ENCODE data around the gene PPP1R13B. TPM values are rescaled to one million over a fixed set of nuclear protein-coding genes. Genes with fewer than 3 reads are reported as not detected.

PPP1R13B gene
- total and polyA plus RNA-seq, 2 experiments from 2014 or later: 9.4 to 20.2 TPM

DNA sequence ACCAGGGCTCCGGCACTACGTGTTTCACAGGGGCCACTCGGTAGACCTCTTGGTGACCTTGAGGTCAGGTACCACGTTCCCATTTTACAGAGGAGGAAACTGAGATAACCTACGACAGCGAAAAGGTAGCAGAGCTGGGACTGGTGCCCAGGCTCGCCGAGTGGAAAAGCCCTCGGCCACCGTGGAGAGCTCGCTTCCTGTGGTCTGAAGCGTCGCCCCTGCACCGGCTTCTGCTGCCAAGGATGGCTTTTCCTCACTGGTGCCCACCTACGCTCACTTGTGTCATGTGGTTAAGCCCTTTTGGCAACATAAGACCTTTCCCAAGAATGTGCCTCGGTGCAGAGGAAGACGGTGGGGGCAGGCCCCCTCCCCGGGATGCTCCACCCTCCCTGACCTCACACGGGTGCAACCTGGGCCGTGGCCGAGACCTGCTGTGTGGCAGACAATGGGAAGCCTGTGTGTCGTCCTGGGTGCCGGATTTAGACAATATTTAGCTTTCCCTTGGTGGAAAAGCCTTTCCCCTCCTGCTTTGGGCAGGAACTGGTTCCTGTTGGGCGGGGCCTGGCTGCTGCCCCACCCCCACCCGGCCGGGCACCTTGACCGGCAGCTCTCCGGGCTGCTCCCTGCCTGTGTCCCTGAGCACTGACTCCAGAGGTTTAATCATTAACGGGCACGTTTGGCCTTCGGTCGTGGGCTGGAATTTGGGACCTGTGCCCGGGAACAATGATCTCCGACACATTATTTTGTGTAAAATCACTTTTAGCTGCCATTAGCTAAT, 32.4 kb upstream of the PPP1R13B start:
- 55% methylated on average over 34 of the region's 34 CpGs for WGBS (ENCODE audit: low lambda C conversion rate, missing lambda C conversion rate)
- no peak overlapping the region for H3K4me3 ChIP-seq
- peak overlapping the region; percentile 76 for H3K27ac ChIP-seq
- H4K20me1 ChIP-seq (ENCODE audit: insufficient read depth, poor library complexity, severe bottlenecking): no peaks in the 10 kb centered on the region
- H3K4me2 ChIP-seq: peak overlapping the region; percentile 75
- no peaks in the 10 kb centered on the region for H3K79me2 ChIP-seq
- TF ChIP-seq, protein P1, sequence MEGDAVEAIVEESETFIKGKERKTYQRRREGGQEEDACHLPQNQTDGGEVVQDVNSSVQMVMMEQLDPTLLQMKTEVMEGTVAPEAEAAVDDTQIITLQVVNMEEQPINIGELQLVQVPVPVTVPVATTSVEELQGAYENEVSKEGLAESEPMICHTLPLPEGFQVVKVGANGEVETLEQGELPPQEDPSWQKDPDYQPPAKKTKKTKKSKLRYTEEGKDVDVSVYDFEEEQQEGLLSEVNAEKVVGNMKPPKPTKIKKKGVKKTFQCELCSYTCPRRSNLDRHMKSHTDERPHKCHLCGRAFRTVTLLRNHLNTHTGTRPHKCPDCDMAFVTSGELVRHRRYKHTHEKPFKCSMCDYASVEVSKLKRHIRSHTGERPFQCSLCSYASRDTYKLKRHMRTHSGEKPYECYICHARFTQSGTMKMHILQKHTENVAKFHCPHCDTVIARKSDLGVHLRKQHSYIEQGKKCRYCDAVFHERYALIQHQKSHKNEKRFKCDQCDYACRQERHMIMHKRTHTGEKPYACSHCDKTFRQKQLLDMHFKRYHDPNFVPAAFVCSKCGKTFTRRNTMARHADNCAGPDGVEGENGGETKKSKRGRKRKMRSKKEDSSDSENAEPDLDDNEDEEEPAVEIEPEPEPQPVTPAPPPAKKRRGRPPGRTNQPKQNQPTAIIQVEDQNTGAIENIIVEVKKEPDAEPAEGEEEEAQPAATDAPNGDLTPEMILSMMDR (IDR thresholded peaks at IDR 0.05; ENCODE audit: poor library complexity): no peak
- no peak for TF ChIP-seq EZH2 (IDR thresholded peaks at IDR 0.05; ENCODE audit: borderline replicate concordance)
- no peak for TF ChIP-seq EZH2phosphoT487 (IDR thresholded peaks at IDR 0.05; ENCODE audit: low read depth, severe bottlenecking, unreplicated experiment)
- H3K36me3 ChIP-seq (replicated peaks; ENCODE audit: insufficient read depth, low read depth): no peaks in the 10 kb centered on the region
- no peaks in the 10 kb centered on the region for H3K9me3 ChIP-seq (ENCODE audit: low read depth)
- peak; percentile 83 for DNase-seq (ENCODE audit: low spot score)
- H3K4me1 ChIP-seq (ENCODE audit: insufficient read depth): peaks cover 32% of the 10 kb centered on the region
- no peaks in the 10 kb centered on the region for H3K27me3 ChIP-seq
- H2AFZ ChIP-seq: peak overlapping the region; percentile 76
- H3K9me2 ChIP-seq (replicated peaks; ENCODE audit: insufficient read depth): no peaks in the 10 kb centered on the region

- H2AFZ ChIP-seq: no peak overlapping the region
These were observed 31.8 kb upstream of the PPP1R13B start for GRCh38 chr14:103879118-103879569.

GRCh38 chr14:103878180-103878579, 30.8 kb upstream of the PPP1R13B start:
- Histone ChIP-seq H3K27me3 (no peaks in the 10 kb centered on the region), H3K79me2 (no peaks in the 10 kb centered on the region), H2AFZ (no peak overlapping the region), H3K9me2 (replicated peaks; ENCODE audit: insufficient read depth) (no peaks in the 10 kb centered on the region), H3K36me3 (replicated peaks; ENCODE audit: insufficient read depth, low read depth) (no peaks in the 10 kb centered on the region), H4K20me1 (ENCODE audit: insufficient read depth, poor library complexity, severe bottlenecking) (no peaks in the 10 kb centered on the region), H3K27ac (no peak overlapping the region), H3K4me1 (ENCODE audit: insufficient read depth) (peaks cover 32% of the 10 kb centered on the region), H3K4me2 (no peak overlapping the region), H3K9me3 (ENCODE audit: low read depth) (no peaks in the 10 kb centered on the region), H3K4me3 (no peak overlapping the region)
- DNase-seq (ENCODE audit: low spot score): no peak
- TF ChIP-seq, protein P1 (IDR thresholded peaks at IDR 0.05; ENCODE audit: poor library complexity): no peak
- TF ChIP-seq EZH2 (IDR thresholded peaks at IDR 0.05; ENCODE audit: borderline replicate concordance) (no peak), EZH2phosphoT487 (IDR thresholded peaks at IDR 0.05; ENCODE audit: low read depth, severe bottlenecking, unreplicated experiment) (no peak)
- 81% methylated on average over 11 of the region's 11 CpGs for WGBS (ENCODE audit: low lambda C conversion rate, missing lambda C conversion rate)

More at GRCh38 chr14:103879118-103879569, 31.8 kb upstream of the PPP1R13B start:
- peak overlapping the region; percentile 75 for H3K4me2 ChIP-seq
- peaks cover 32% of the 10 kb centered on the region for H3K4me1 ChIP-seq (ENCODE audit: insufficient read depth)
- DNase-seq (ENCODE audit: low spot score): no peak
- no peaks in the 10 kb centered on the region for H3K36me3 ChIP-seq (replicated peaks; ENCODE audit: insufficient read depth, low read depth)
- no peaks in the 10 kb centered on the region for H3K9me3 ChIP-seq (ENCODE audit: low read depth)
- H3K27me3 ChIP-seq: no peaks in the 10 kb centered on the region
- peak overlapping the region; percentile 76 for H3K27ac ChIP-seq
- H3K79me2 ChIP-seq: no peaks in the 10 kb centered on the region
- TF ChIP-seq, protein P1 (IDR thresholded peaks at IDR 0.05; ENCODE audit: poor library complexity): no peak
- TF ChIP-seq EZH2 (IDR thresholded peaks at IDR 0.05; ENCODE audit: borderline replicate concordance): no peak
- TF ChIP-seq EZH2phosphoT487 (IDR thresholded peaks at IDR 0.05; ENCODE audit: low read depth, severe bottlenecking, unreplicated experiment): no peak
- no peaks in the 10 kb centered on the region for H3K9me2 ChIP-seq (replicated peaks; ENCODE audit: insufficient read depth)
- no peak overlapping the region for H3K4me3 ChIP-seq
- no peaks in the 10 kb centered on the region for H4K20me1 ChIP-seq (ENCODE audit: insufficient read depth, poor library complexity, severe bottlenecking)
- 82% methylated on average over 16 of the region's 16 CpGs for WGBS (ENCODE audit: low lambda C conversion rate, missing lambda C conversion rate)
